PC-9 (cell line): ENCODE measurements around the gene LSM12. TPM values are rescaled to one million over a fixed set of nuclear protein-coding genes. Genes with fewer than 3 reads are reported as not detected.
A peak's percentile ranks its signal among the peaks of the same experiment; 100 is the strongest.

Source experiments
- BruUV-seq: library from RNA; stranded (reverse); fragments of 400-500 nt; replicated peaks from 2 replicates; lab custom pipeline; 2021; lab: Mats Ljungman, UMichigan
- CTCF ChIA-PET: fragments of 300-600 bp; sonication (Branson Sonifier 250); formaldehyde crosslinking; loops from one replicate; lab custom pipeline; 2022; ENCODE audit warnings: antibody characterized with exemption; lab: Charles Lee
- POLR2A ChIA-PET: fragments of 300-600 bp; sonication (Branson Sonifier 250); formaldehyde crosslinking; loops from one replicate; lab custom pipeline; 2022; ENCODE audit warnings: antibody characterized with exemption; ENCODE audit not compliant: unreplicated experiment; lab: Charles Lee
- DNase-seq, 2 experiments: peaks; one replicate each; pipeline versions ENCODE4 v3.0.0 to v3.0.0-alpha.2; 2015 to 2022; ENCODE audit warnings: mixed read lengths in 1 of 2
- H2AFZ ChIP-seq: fragments of 200-600 bp; sonication (generic); 2 replicates; pipeline ENCODE4 v1.8.1; 2017; ENCODE audit warnings: antibody characterized with exemption
- H3F3A ChIP-seq: fragments of 200-600 bp; sonication (generic); 2 replicates; pipeline ENCODE4 v1.8.1; 2017; ENCODE audit warnings: antibody characterized with exemption, mild to moderate bottlenecking, low read depth; ENCODE audit not compliant: insufficient read depth
- H3K27ac ChIP-seq: fragments of 200-600 bp; sonication (generic); 2 replicates; pipeline ENCODE4 v1.6.1; 2016; ENCODE audit warnings: mixed run types
- H3K27me3 ChIP-seq: fragments of 200-600 bp; sonication (generic); 2 replicates; pipeline ENCODE4 v1.6.1; 2016; ENCODE audit warnings: low read depth, mixed run types; ENCODE audit not compliant: insufficient read depth
- H3K36me3 ChIP-seq: fragments of 200-600 bp; sonication (generic); 2 replicates; pipeline ENCODE4 v1.6.1; 2016; ENCODE audit warnings: low read depth, mixed run types
- H3K4me1 ChIP-seq: fragments of 200-600 bp; sonication (generic); replicated peaks from 2 replicates; pipeline ENCODE4 v1.6.1; 2016; ENCODE audit warnings: mixed run types; ENCODE audit not compliant: insufficient read depth
- H3K4me2 ChIP-seq: fragments of 200-600 bp; sonication (generic); 2 replicates; pipeline ENCODE4 v1.6.1; 2017; ENCODE audit warnings: mixed run types
- H3K4me3 ChIP-seq: fragments of 200-600 bp; sonication (generic); 2 replicates; pipeline ENCODE4 v1.6.1; 2016; ENCODE audit warnings: mixed run types
- H3K79me2 ChIP-seq: fragments of 200-600 bp; sonication (generic); 2 replicates; pipeline ENCODE4 v1.6.1; 2017; ENCODE audit warnings: low read depth, mixed run types
- H3K9me2 ChIP-seq: fragments of 200-600 bp; sonication (generic); 2 replicates; pipeline ENCODE4 v1.8.1; 2017; ENCODE audit warnings: mild to moderate bottlenecking; ENCODE audit not compliant: insufficient read depth
- H3K9me3 ChIP-seq: fragments of 200-600 bp; sonication (generic); 2 replicates; pipeline ENCODE4 v1.8.1; 2016; ENCODE audit warnings: low read depth; ENCODE audit not compliant: insufficient read depth
- H4K20me1 ChIP-seq: fragments of 200-600 bp; sonication (generic); 2 replicates; pipeline ENCODE4 v1.8.1; 2017; ENCODE audit not compliant: insufficient read depth
- EZH2 ChIP-seq: fragments of 200-600 bp; sonication (generic); IDR thresholded peaks from 2 replicates; pipeline ENCODE4 v1.8.0; 2017; ENCODE audit warnings: antibody characterized with exemption, low read depth
- intact Hi-C: fragments of 100-400 bp; cut with micrococcal nuclease; formaldehyde crosslinking; loops from one replicate; pipeline ENCODE4 v1.10.0; 2022; ENCODE audit not compliant: unreplicated experiment
- total RNA-seq: library from RNA; stranded (reverse); gene quantifications from 2 replicates; pipeline ENCODE4 v1.2.3, GENCODE V29; 2021
- TF ChIP-seq, protein P1 (sequence below): fragments of 200-600 bp; sonication (generic); conservative IDR thresholded peaks from 2 replicates; pipeline ENCODE4 v1.6.1; 2017; ENCODE audit warnings: mixed run types, antibody characterized with exemption, mild to moderate bottlenecking, moderate library complexity

Gene LSM12
- total RNA-seq, 1 experiment from 2014 or later: 62.7 TPM

GRCh38 chr17:44109312-44109630, 42.8 kb upstream of the LSM12 start:
- intact Hi-C loops: loop anchor here (2.0 to 5.0 kb wide), 2 partner anchors 22 to 37 kb away; partner anchors contain the start of gene G6PC3

GRCh38 chr17:44108440-44109311, 42.2 kb upstream of the LSM12 start:
- H2AFZ ChIP-seq: no peak overlapping the region
- no peaks in the 10 kb centered on the region; the same call in 1 of the 2 replicates for H4K20me1 ChIP-seq
- TF ChIP-seq EZH2: no peak
- TF ChIP-seq, protein P1, sequence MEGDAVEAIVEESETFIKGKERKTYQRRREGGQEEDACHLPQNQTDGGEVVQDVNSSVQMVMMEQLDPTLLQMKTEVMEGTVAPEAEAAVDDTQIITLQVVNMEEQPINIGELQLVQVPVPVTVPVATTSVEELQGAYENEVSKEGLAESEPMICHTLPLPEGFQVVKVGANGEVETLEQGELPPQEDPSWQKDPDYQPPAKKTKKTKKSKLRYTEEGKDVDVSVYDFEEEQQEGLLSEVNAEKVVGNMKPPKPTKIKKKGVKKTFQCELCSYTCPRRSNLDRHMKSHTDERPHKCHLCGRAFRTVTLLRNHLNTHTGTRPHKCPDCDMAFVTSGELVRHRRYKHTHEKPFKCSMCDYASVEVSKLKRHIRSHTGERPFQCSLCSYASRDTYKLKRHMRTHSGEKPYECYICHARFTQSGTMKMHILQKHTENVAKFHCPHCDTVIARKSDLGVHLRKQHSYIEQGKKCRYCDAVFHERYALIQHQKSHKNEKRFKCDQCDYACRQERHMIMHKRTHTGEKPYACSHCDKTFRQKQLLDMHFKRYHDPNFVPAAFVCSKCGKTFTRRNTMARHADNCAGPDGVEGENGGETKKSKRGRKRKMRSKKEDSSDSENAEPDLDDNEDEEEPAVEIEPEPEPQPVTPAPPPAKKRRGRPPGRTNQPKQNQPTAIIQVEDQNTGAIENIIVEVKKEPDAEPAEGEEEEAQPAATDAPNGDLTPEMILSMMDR: no peak
- ChIA-PET POLR2A (interaction anchor here (0.6 kb wide), 2 partner anchors 12 to 48 kb away, joined by 8 to 14 read pairs; no protein-coding TSS in a partner anchor), CTCF (interaction anchor here (0.6 kb wide), 1 partner anchor 41 kb away, joined by 5 read pairs; no protein-coding TSS in a partner anchor)
- H3K9me3 ChIP-seq: no peaks in the 10 kb centered on the region
- H3K4me1 ChIP-seq: peaks cover 54% of the 10 kb centered on the region
- BruUV-seq: no TSS peak
- H3K36me3 ChIP-seq: no peaks in the 10 kb centered on the region
- no peaks in the 10 kb centered on the region for H3K9me2 ChIP-seq
- H3K27ac ChIP-seq: peak overlapping the region; percentile 39
- no peaks in the 10 kb centered on the region for H3K79me2 ChIP-seq
- intact Hi-C loops: loop anchor here (2.0 to 5.0 kb wide), 2 partner anchors 22 to 36 kb away; partner anchors contain the start of gene G6PC3
- H3F3A ChIP-seq: peaks cover 12% of the 10 kb centered on the region
- H3K27me3 ChIP-seq: no peaks in the 10 kb centered on the region
- H3K4me3 ChIP-seq: no peak overlapping the region
- peak overlapping the region; percentile 52 for H3K4me2 ChIP-seq
- peak; percentile 82 to 85 for DNase-seq

More at GRCh38 chr17:44109312-44109630, 42.8 kb upstream of the LSM12 start:
- H3K9me2 ChIP-seq: no peaks in the 10 kb centered on the region
- peaks cover 48% of the 10 kb centered on the region for H3K4me1 ChIP-seq
- H3K9me3 ChIP-seq: no peaks in the 10 kb centered on the region
- H3K27ac ChIP-seq: peak overlapping the region; percentile 33; the same call in 1 of the 2 replicates
- TF ChIP-seq, protein P1: no peak
- TF ChIP-seq EZH2: no peak
- H3K4me2 ChIP-seq: peak overlapping the region; percentile 42
- no TSS peak for BruUV-seq
- no peaks in the 10 kb centered on the region; the same call in 1 of the 2 replicates for H4K20me1 ChIP-seq
- H2AFZ ChIP-seq: no peak overlapping the region
- CTCF ChIA-PET: no interaction called here
- no peak overlapping the region for H3K4me3 ChIP-seq
- H3K27me3 ChIP-seq: no peaks in the 10 kb centered on the region
- no peaks in the 10 kb centered on the region for H3K36me3 ChIP-seq
- POLR2A ChIA-PET: no interaction called here
- peaks cover 8% of the 10 kb centered on the region; the same call in 1 of the 2 replicates for H3F3A ChIP-seq
- DNase-seq: no peak
- no peaks in the 10 kb centered on the region for H3K79me2 ChIP-seq

DNA sequence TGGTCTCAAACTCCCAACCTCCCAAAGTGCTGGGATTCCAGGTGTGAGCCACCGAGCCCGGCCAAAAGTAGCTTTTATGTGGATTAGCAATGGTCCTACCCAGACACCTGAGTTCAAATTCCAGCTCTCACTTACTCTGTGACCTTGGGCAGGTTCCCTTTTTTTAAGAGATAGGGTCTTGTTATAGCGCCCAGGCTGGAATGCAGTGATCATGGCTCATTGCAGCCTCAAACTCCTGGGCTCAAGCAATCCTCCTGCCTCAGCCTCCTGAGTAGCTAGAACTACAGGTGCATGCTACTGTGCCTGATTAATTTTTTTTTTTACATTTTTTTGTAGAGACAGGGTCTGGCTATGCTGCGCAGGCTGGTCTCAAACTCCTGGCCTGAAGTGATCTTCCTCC, 40.3 kb upstream of the LSM12 start:
- ChIA-PET CTCF (no interaction called here), POLR2A (no interaction called here)
- Histone ChIP-seq H3K36me3 (no peaks in the 10 kb centered on the region), H3K4me2 (no peak overlapping the region), H2AFZ (no peak overlapping the region), H3K9me2 (no peaks in the 10 kb centered on the region), H4K20me1 (no peaks in the 10 kb centered on the region; the same call in 1 of the 2 replicates), H3K27ac (no peak overlapping the region), H3K4me1 (peaks cover 65% of the 10 kb centered on the region), H3K9me3 (no peaks in the 10 kb centered on the region), H3K79me2 (no peaks in the 10 kb centered on the region), H3F3A (peaks cover 24% of the 10 kb centered on the region), H3K27me3 (no peaks in the 10 kb centered on the region), H3K4me3 (no peak overlapping the region)
- no peak for DNase-seq
- TF ChIP-seq, protein P1: no peak
- intact Hi-C loops: loop anchor here (5.0 kb wide), 1 partner anchor 34 kb away; the partner anchor contains the start of gene G6PC3
- no TSS peak for BruUV-seq
